ENCODE results near the gene VPS25. TPM values are rescaled to one million over a fixed set of nuclear protein-coding genes. Genes with fewer than 3 reads are reported as not detected.

The VPS25 gene
- total and polyA plus RNA-seq, 9 of the 15 experiments (the other 6 are each of a cell fraction or from before 2014, with no cell fraction given), result 123 to 352 (median 180) TPM

- TF ChIP-seq STAG1 (CRISPR knock-in tag; IDR thresholded peaks at IDR 0.05; ENCODE audit: borderline replicate concordance) (no peak), ZNF696 (CRISPR knock-in tag; conservative IDR thresholded peaks at IDR 0.05) (no peak), ZNF280B (CRISPR knock-in tag; IDR thresholded peaks at IDR 0.05) (no peak), AFF1 (IDR thresholded peaks at IDR 0.05; ENCODE audit: low read depth in 1 of 2, partially characterized antibody in 2 of 2) (peak in 1 of 2 experiments; percentile 77), E2F8 (IDR thresholded peaks at IDR 0.05; ENCODE audit: low read depth, partially characterized antibody) (peak; percentile 96), NRF1 (conservative IDR thresholded peaks at IDR 0.05 in 1 of 2, IDR thresholded peaks at IDR 0.05 in 1 of 2) (no peak), E2F3 (CRISPR knock-in tag; IDR thresholded peaks at IDR 0.05) (no peak; the same call in 1 of the 2 replicates), ZFP36 (IDR thresholded peaks at IDR 0.05; ENCODE audit: low read depth, low read length, partially characterized antibody) (no peak), TFE3 (CRISPR knock-in tag; IDR thresholded peaks at IDR 0.05) (no peak), FOXK2 (conservative IDR thresholded peaks at IDR 0.05 in 1 of 2, IDR thresholded peaks at IDR 0.05 in 1 of 2; ENCODE audit: low read depth in 2 of 2) (peak; percentile 46 to 66; a peak in 3 of 4 replicates), HIVEP1 (CRISPR knock-in tag; IDR thresholded peaks at IDR 0.05) (0 out of 2 replicates have a peak, but pooled peaks have one; percentile 13), MED1 (CRISPR knock-in tag; IDR thresholded peaks at IDR 0.05; ENCODE audit: borderline replicate concordance) (no peak)
Observed at GRCh38 chr17:42773290-42774035, at the start of gene VPS25 (continued).
